GM21515 (cell line): ENCODE results near the gene APOF.
"Not testable (repeated sequence)": the region's sequence is repeated elsewhere in the genome, so short reads cannot be mapped to it uniquely, and the experiment has no call there.

ENCODE experiments used
- ATAC-seq: cut with Tn5 transposase; IDR thresholded peaks from one replicate; pipeline ENCODE4 v1.9.1; 2021; ENCODE audit not compliant: unreplicated experiment

APOF gene

GRCh38 chr12:56333197-56333678 lies 29.4 kb downstream of the APOF start:
- peak; percentile 2 for ATAC-seq

GRCh38 chr12:56332512-56333196 lies 30.0 kb downstream of the APOF start:
- no peak for ATAC-seq

GRCh38 chr12:56330936-56331490 lies 31.6 kb downstream of the APOF start:
- no peak for ATAC-seq

GRCh38 chr12:56326533-56326932 lies 36.1 kb downstream of the APOF start:
- ATAC-seq, result no peak

- no peak for ATAC-seq
Measured at GRCh38 chr12:56326126-56326525, 36.5 kb downstream of the APOF start.

- ATAC-seq, result no peak
Measured at GRCh38 chr12:56324206-56324605, 38.5 kb downstream of the APOF start.

- not testable (repeated sequence) for ATAC-seq
Measured at GRCh38 chr12:56321610-56322009, 41.0 kb downstream of the APOF start.

- ATAC-seq, result no peak
Measured at GRCh38 chr12:56321027-56321426, 41.6 kb downstream of the APOF start.

- ATAC-seq, result no peak
Measured at GRCh38 chr12:56317675-56318074, 45.0 kb downstream of the APOF start.

- peak; percentile 88 for ATAC-seq
Measured at GRCh38 chr12:56315622-56316473, 46.8 kb downstream of the APOF start, which contains the start of gene CNPY2. Gene CNPY2, minus strand, starts transcription at chr12:56315988. Its CDS starts 771 bp downstream, at chr12:56315217.

GRCh38 chr12:56315249-56315621 lies 47.4 kb downstream of the APOF start:
- no peak for ATAC-seq

GRCh38 chr12:56311003-56311402 lies 51.7 kb downstream of the APOF start:
- no peak for ATAC-seq
